H1 (cell line): ENCODE measurements around the gene KIF11. TPM values are rescaled to one million over a fixed set of nuclear protein-coding genes. Genes with fewer than 3 reads are reported as not detected.

Experiments used
- RNF2 ChIP-seq: fragments of 200-900, 300-1000 bp; sonication (generic); IDR thresholded peaks from 2 replicates; pipeline ENCODE4 v1.7.1; 2016; ENCODE audit warnings: borderline replicate concordance, low read depth, mild to moderate bottlenecking, antibody characterized with exemption, low read length; ENCODE audit not compliant: poor library complexity, severe bottlenecking; ENCODE audit errors: missing control alignments
- polyA plus RNA-seq, 7 experiments: library from polyadenylated mRNA; depleted of rRNA in 3 of 7; stranded (reverse) in 5 of 7; unstranded in 2 of 7; fragments of >200 nt in 5 of 7; fragments of 200-250 nt in 2 of 7; gene quantifications; 1 replicate in 5 of 7; 2 replicates in 1 of 7; 4 replicates in 1 of 7; pipeline versions ENCODE4 v1.2.1 to v1.2.3, GENCODE V29; 2011 to 2013; ENCODE audit warnings: missing spikeins in 2 of 7, mixed read lengths in 2 of 7
- total RNA-seq: library from RNA; stranded (reverse); fragmentation: NEBNext Ultra II Directional; extraction: Animal tissue kit (Norgen Biotek cat#: 25700); gene quantifications from 2 replicates; pipeline ENCODE4 v1.2.1, GENCODE V29; 2021
- TF ChIP-seq, protein P1 (sequence below): IDR thresholded peaks from 2 replicates; pipeline ENCODE4 v1.6.1; 2012; ENCODE audit warnings: low read length, inconsistent platforms

KIF11 gene
- total and polyA plus RNA-seq, 2 of the 8 experiments (the other 6 are each of a cell fraction or from before 2014, with no cell fraction given), result 11.1 to 59.2 TPM

GRCh38 chr10:92598321-92598720 lies 5.4 kb downstream of the KIF11 start (continued):
- TF ChIP-seq RNF2, result no peak
- TF ChIP-seq, protein P1, sequence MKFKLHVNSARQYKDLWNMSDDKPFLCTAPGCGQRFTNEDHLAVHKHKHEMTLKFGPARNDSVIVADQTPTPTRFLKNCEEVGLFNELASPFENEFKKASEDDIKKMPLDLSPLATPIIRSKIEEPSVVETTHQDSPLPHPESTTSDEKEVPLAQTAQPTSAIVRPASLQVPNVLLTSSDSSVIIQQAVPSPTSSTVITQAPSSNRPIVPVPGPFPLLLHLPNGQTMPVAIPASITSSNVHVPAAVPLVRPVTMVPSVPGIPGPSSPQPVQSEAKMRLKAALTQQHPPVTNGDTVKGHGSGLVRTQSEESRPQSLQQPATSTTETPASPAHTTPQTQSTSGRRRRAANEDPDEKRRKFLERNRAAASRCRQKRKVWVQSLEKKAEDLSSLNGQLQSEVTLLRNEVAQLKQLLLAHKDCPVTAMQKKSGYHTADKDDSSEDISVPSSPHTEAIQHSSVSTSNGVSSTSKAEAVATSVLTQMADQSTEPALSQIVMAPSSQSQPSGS, result no peak
